Measurements from ENCODE around the gene TRIM67.

TRIM67 gene

GRCh38 chr1:231232870-231233734, 71.2 kb downstream of the TRIM67 start:
- DNase-seq (ENCODE audit: low read depth in 1 of 2, low spot score in 1 of 2), result no peak

- no peak for DNase-seq (ENCODE audit: low read depth in 1 of 2, low spot score in 1 of 2)
Observed at GRCh38 chr1:231233735-231234417, 72.0 kb downstream of the TRIM67 start.

GRCh38 chr1:231234506-231234905, 72.6 kb downstream of the TRIM67 start:
- no peak for DNase-seq (ENCODE audit: low read depth in 1 of 2, low spot score in 1 of 2)

GRCh38 chr1:231235526-231236207, 73.8 kb downstream of the TRIM67 start:
- DNase-seq (ENCODE audit: low read depth in 1 of 2, low spot score in 1 of 2), result no peak

GRCh38 chr1:231236208-231236591, 74.3 kb downstream of the TRIM67 start:
- no peak for DNase-seq (ENCODE audit: low read depth in 1 of 2, low spot score in 1 of 2)

- DNase-seq (ENCODE audit: low read depth in 1 of 2, low spot score in 1 of 2), result no peak
Observed at GRCh38 chr1:231236938-231237337, 75.1 kb downstream of the TRIM67 start.

GRCh38 chr1:231238298-231238697, 76.4 kb downstream of the TRIM67 start:
- DNase-seq (ENCODE audit: low read depth in 1 of 2, low spot score in 1 of 2), result no peak

- no peak for DNase-seq (ENCODE audit: low read depth in 1 of 2, low spot score in 1 of 2)
Observed at GRCh38 chr1:231240531-231240882, 78.6 kb downstream of the TRIM67 start.

GRCh38 chr1:231240883-231241735, 79.3 kb downstream of the TRIM67 start, which contains the start of gene GNPAT:
GNPAT (plus strand) TSS chr1:231241212; CDS start chr1:231241379, 167 bp downstream.
- DNase-seq (ENCODE audit: low read depth in 1 of 2, low spot score in 1 of 2), result peak; percentile 86 to 87

GRCh38 chr1:231241750-231242149, 79.9 kb downstream of the TRIM67 start:
- no peak for DNase-seq (ENCODE audit: low read depth in 1 of 2, low spot score in 1 of 2)

GRCh38 chr1:231242516-231243198, 80.8 kb downstream of the TRIM67 start:
- no peak for DNase-seq (ENCODE audit: low read depth in 1 of 2, low spot score in 1 of 2)

- DNase-seq (ENCODE audit: low read depth in 1 of 2, low spot score in 1 of 2), result no peak
Observed at GRCh38 chr1:231248778-231249177, 86.9 kb downstream of the TRIM67 start.

- no peak for DNase-seq (ENCODE audit: low read depth in 1 of 2, low spot score in 1 of 2)
Observed at GRCh38 chr1:231252336-231252735, 90.5 kb downstream of the TRIM67 start.

- no peak for DNase-seq (ENCODE audit: low read depth in 1 of 2, low spot score in 1 of 2)
Observed at GRCh38 chr1:231260351-231260750, 98.5 kb downstream of the TRIM67 start.

- DNase-seq (ENCODE audit: low read depth in 1 of 2, low spot score in 1 of 2), result no peak
Observed at GRCh38 chr1:231264642-231265041, 102.8 kb downstream of the TRIM67 start.

GRCh38 chr1:231265379-231265778, 103.5 kb downstream of the TRIM67 start:
- DNase-seq (ENCODE audit: low read depth in 1 of 2, low spot score in 1 of 2), result no peak

- no peak for DNase-seq (ENCODE audit: low read depth in 1 of 2, low spot score in 1 of 2)
Observed at GRCh38 chr1:231266811-231267322, 105.0 kb downstream of the TRIM67 start.
